ENCODE measurements around the gene TCF23.

Gene TCF23

GRCh38 chr2:27198627-27199026 lies 49.8 kb downstream of the TCF23 start:
- CTCF ChIA-PET = interaction anchor here (0.7 to 0.8 kb wide), 3 partner anchors 64 to 99 kb away, joined by 3 to 7 read pairs (median 4); partner anchors contain the start of gene PREB
- Histone ChIP-seq H3K27ac (ENCODE audit: extremely low read depth, low read depth, low read length) (no peak overlapping the region), H3K4me3 (ENCODE audit: low read depth, low read length) (no peak overlapping the region), H3K9me3 (ENCODE audit: control insufficient read depth, insufficient read depth, low read depth, low read length) (no peaks in the 10 kb centered on the region), H3K4me1 (ENCODE audit: control insufficient read depth, insufficient read depth, low read length) (peaks cover 3% of the 10 kb centered on the region; the same call in 1 of the 2 replicates), H3K36me3 (ENCODE audit: control insufficient read depth in 2 of 2, insufficient read depth in 1 of 2, low read length in 2 of 2) (peaks cover 0 to 37% of the 10 kb centered on the region in 2 experiments; a peak in 2 of 3 replicates)
- TF ChIP-seq SCRT2 (tag by site-specific recombination; IDR thresholded peaks at IDR 0.05) (peak; percentile 78), ZNF830 (tag by site-specific recombination; IDR thresholded peaks at IDR 0.05; ENCODE audit: low read depth) (no peak), ZNF114 (tag by site-specific recombination; IDR thresholded peaks at IDR 0.05) (no peak), REPIN1 (tag by site-specific recombination; IDR thresholded peaks at IDR 0.05; ENCODE audit: low read depth) (no peak), ZNF626 (tag by site-specific recombination; IDR thresholded peaks at IDR 0.05) (no peak), SP2 (tag by site-specific recombination; IDR thresholded peaks at IDR 0.05) (no peak)
- POLR2A ChIA-PET = interaction anchor here (0.6 kb wide), 1 partner anchor 111 kb away, joined by 6 read pairs; no protein-coding TSS in a partner anchor

DNA sequence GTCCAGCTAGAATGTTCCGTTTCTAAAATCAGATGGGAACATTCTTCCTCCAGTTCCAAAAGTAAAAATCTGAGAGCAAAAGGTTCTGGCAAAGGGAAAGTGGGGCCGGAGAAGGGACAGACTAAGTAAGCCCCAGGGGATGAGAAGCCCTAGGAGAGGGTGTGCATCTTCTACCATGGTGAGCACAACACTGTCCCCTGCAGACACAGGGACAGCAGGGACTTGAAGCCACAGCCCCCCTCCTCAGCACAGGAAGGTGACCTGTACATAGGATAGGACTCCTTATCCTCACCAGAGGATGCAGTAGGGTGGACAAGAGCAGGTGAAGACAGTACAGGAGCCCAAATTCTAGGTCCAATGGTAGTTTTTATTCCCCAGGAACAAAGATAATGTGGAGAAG lies 50.4 kb downstream of the TCF23 start:
- H3K36me3 ChIP-seq (ENCODE audit: control insufficient read depth in 2 of 2, insufficient read depth in 1 of 2, low read length in 2 of 2) = peaks cover 0 to 43% of the 10 kb centered on the region in 2 experiments; a peak in 2 of 3 replicates
- no peaks in the 10 kb centered on the region for H3K9me3 ChIP-seq (ENCODE audit: control insufficient read depth, insufficient read depth, low read depth, low read length)
- TF ChIP-seq ZBTB17 (tag by site-specific recombination; IDR thresholded peaks at IDR 0.05) (no peak), ZNF707 (tag by site-specific recombination; IDR thresholded peaks at IDR 0.05) (no peak), ZNF121 (tag by site-specific recombination; IDR thresholded peaks at IDR 0.05) (no peak), HOXD13 (CRISPR knock-in tag; IDR thresholded peaks at IDR 0.05; ENCODE audit: borderline replicate concordance) (no peak), ZNF175 (tag by site-specific recombination; IDR thresholded peaks at IDR 0.05) (no peak), ZBTB8A (tag by site-specific recombination; IDR thresholded peaks at IDR 0.05) (no peak), ZNF76 (tag by site-specific recombination; IDR thresholded peaks at IDR 0.05; ENCODE audit: borderline replicate concordance, low read depth) (no peak), YY2 (tag by site-specific recombination; IDR thresholded peaks at IDR 0.05) (no peak), ZIC2 (tag by site-specific recombination; IDR thresholded peaks at IDR 0.05) (no peak), ZNF362 (tag by site-specific recombination; IDR thresholded peaks at IDR 0.05) (no peak), ZNF335 (tag by site-specific recombination; conservative IDR thresholded peaks at IDR 0.05) (no peak), ZNF10 (tag by site-specific recombination; IDR thresholded peaks at IDR 0.05) (no peak), ZNF174 (tag by site-specific recombination; IDR thresholded peaks at IDR 0.05) (no peak)
- TF ChIP-seq, protein P1, sequence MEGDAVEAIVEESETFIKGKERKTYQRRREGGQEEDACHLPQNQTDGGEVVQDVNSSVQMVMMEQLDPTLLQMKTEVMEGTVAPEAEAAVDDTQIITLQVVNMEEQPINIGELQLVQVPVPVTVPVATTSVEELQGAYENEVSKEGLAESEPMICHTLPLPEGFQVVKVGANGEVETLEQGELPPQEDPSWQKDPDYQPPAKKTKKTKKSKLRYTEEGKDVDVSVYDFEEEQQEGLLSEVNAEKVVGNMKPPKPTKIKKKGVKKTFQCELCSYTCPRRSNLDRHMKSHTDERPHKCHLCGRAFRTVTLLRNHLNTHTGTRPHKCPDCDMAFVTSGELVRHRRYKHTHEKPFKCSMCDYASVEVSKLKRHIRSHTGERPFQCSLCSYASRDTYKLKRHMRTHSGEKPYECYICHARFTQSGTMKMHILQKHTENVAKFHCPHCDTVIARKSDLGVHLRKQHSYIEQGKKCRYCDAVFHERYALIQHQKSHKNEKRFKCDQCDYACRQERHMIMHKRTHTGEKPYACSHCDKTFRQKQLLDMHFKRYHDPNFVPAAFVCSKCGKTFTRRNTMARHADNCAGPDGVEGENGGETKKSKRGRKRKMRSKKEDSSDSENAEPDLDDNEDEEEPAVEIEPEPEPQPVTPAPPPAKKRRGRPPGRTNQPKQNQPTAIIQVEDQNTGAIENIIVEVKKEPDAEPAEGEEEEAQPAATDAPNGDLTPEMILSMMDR (tag by site-specific recombination; IDR thresholded peaks at IDR 0.05) = no peak
- TF ChIP-seq, protein P2, sequence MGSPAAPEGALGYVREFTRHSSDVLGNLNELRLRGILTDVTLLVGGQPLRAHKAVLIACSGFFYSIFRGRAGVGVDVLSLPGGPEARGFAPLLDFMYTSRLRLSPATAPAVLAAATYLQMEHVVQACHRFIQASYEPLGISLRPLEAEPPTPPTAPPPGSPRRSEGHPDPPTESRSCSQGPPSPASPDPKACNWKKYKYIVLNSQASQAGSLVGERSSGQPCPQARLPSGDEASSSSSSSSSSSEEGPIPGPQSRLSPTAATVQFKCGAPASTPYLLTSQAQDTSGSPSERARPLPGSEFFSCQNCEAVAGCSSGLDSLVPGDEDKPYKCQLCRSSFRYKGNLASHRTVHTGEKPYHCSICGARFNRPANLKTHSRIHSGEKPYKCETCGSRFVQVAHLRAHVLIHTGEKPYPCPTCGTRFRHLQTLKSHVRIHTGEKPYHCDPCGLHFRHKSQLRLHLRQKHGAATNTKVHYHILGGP (tag by site-specific recombination; IDR thresholded peaks at IDR 0.05) = no peak
- TF ChIP-seq, protein P3, sequence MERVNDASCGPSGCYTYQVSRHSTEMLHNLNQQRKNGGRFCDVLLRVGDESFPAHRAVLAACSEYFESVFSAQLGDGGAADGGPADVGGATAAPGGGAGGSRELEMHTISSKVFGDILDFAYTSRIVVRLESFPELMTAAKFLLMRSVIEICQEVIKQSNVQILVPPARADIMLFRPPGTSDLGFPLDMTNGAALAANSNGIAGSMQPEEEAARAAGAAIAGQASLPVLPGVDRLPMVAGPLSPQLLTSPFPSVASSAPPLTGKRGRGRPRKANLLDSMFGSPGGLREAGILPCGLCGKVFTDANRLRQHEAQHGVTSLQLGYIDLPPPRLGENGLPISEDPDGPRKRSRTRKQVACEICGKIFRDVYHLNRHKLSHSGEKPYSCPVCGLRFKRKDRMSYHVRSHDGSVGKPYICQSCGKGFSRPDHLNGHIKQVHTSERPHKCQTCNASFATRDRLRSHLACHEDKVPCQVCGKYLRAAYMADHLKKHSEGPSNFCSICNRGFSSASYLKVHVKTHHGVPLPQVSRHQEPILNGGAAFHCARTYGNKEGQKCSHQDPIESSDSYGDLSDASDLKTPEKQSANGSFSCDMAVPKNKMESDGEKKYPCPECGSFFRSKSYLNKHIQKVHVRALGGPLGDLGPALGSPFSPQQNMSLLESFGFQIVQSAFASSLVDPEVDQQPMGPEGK (tag by site-specific recombination; IDR thresholded peaks at IDR 0.05) = no peak
- TF ChIP-seq, protein P4, sequence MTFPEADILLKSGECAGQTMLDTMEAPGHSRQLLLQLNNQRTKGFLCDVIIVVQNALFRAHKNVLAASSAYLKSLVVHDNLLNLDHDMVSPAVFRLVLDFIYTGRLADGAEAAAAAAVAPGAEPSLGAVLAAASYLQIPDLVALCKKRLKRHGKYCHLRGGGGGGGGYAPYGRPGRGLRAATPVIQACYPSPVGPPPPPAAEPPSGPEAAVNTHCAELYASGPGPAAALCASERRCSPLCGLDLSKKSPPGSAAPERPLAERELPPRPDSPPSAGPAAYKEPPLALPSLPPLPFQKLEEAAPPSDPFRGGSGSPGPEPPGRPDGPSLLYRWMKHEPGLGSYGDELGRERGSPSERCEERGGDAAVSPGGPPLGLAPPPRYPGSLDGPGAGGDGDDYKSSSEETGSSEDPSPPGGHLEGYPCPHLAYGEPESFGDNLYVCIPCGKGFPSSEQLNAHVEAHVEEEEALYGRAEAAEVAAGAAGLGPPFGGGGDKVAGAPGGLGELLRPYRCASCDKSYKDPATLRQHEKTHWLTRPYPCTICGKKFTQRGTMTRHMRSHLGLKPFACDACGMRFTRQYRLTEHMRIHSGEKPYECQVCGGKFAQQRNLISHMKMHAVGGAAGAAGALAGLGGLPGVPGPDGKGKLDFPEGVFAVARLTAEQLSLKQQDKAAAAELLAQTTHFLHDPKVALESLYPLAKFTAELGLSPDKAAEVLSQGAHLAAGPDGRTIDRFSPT (tag by site-specific recombination; IDR thresholded peaks at IDR 0.05) = no peak
- ChIA-PET CTCF (interaction anchor here (0.7 to 0.8 kb wide), 3 partner anchors 65 to 99 kb away, joined by 3 to 7 read pairs (median 4); partner anchors contain the start of gene PREB), POLR2A (no interaction called here)
- H3K4me3 ChIP-seq (ENCODE audit: low read depth, low read length) = no peak overlapping the region
- 0 out of 2 replicates have a peak, but pooled peaks cover 3% of the 10 kb centered on the region for H3K4me1 ChIP-seq (ENCODE audit: control insufficient read depth, insufficient read depth, low read length)
- peak overlapping the region; percentile 24; the same call in 1 of the 2 replicates for H3K27ac ChIP-seq (ENCODE audit: extremely low read depth, low read depth, low read length)

Measured in HEK293 (cell line).